SU-DHL-6 (cell line): ENCODE data around the gene COL25A1.
"Not testable (repeated sequence)": the region's sequence is repeated elsewhere in the genome, so short reads cannot be mapped to it uniquely, and the experiment has no call there.

ENCODE experiments used
- H2AFZ ChIP-seq: fragments of 200-600 bp; sonication (generic); 2 replicates; pipeline ENCODE4 v1.6.1; 2014; ENCODE audit warnings: low read depth, mild to moderate bottlenecking, moderate library complexity, mixed read lengths, antibody characterized with exemption, low read length; ENCODE audit not compliant: severe bottlenecking
- H3F3A ChIP-seq: fragments of 200-600 bp; shearing (Covaris generic); 2 replicates; pipeline ENCODE4 v1.6.0; 2016; ENCODE audit warnings: antibody characterized with exemption, mild to moderate bottlenecking; ENCODE audit not compliant: insufficient read depth
- H3K27ac ChIP-seq: fragments of 200-600 bp; sonication (generic); 2 replicates; pipeline ENCODE4 v1.5.1; 2016; ENCODE audit warnings: low read depth, mild to moderate bottlenecking, low read length, moderate library complexity, mixed read lengths
- H3K27me3 ChIP-seq: fragments of 200-600 bp; sonication (generic), shearing (Covaris generic); 2 replicates; pipeline ENCODE4 v1.6.0; 2014; ENCODE audit warnings: mild to moderate bottlenecking, low read length
- H3K36me3 ChIP-seq: fragments of 200-600 bp; sonication (generic); 2 replicates; pipeline ENCODE4 v1.6.1; 2014; ENCODE audit warnings: mild to moderate bottlenecking, low read length, mixed read lengths
- H3K4me2 ChIP-seq: fragments of 300-600, 200-600 bp; shearing (Covaris generic), sonication (generic); 2 replicates; pipeline ENCODE4 v1.6.0; 2014; ENCODE audit warnings: low read length, low read depth, mild to moderate bottlenecking; ENCODE audit not compliant: poor library complexity, severe bottlenecking
- H3K4me3 ChIP-seq: fragments of 200-600 bp; sonication (generic); 2 replicates; pipeline ENCODE4 v1.5.1; 2014; ENCODE audit warnings: antibody characterized with exemption, low read length, mild to moderate bottlenecking, mixed read lengths; ENCODE audit not compliant: insufficient read depth, poor library complexity, severe bottlenecking
- H3K79me2 ChIP-seq: fragments of 200-600 bp; sonication (generic); 2 replicates; pipeline ENCODE4 v1.6.1; 2014; ENCODE audit warnings: mild to moderate bottlenecking, low read length, moderate library complexity; ENCODE audit not compliant: insufficient read depth
- H3K9ac ChIP-seq: fragments of 200-600 bp; sonication (generic); 2 replicates; pipeline ENCODE4 v1.7.0; 2014; ENCODE audit warnings: mild to moderate bottlenecking, low read length
- H3K9me2 ChIP-seq: fragments of 200-600 bp; sonication (generic); replicated peaks from 2 replicates; pipeline ENCODE4 v1.6.1; 2014; ENCODE audit warnings: low read length; ENCODE audit not compliant: insufficient read depth
- H3K9me3 ChIP-seq: fragments of 200-600 bp; sonication (generic); 2 replicates; pipeline ENCODE4 v1.6.1; 2014; ENCODE audit warnings: low read length, mixed read lengths; ENCODE audit not compliant: insufficient read depth
- H4K20me1 ChIP-seq: fragments of 200-600 bp; sonication (generic); 2 replicates; pipeline ENCODE4 v1.6.1; 2014; ENCODE audit warnings: low read depth, mild to moderate bottlenecking, antibody characterized with exemption, low read length, moderate library complexity, mixed read lengths
- CTCF ChIP-seq: fragments of 200-600 bp; sonication (generic); IDR thresholded peaks from one replicate; pipeline ENCODE4 v1.5.1; 2017; ENCODE audit warnings: antibody characterized with exemption, mild to moderate bottlenecking, low read length, moderate library complexity; ENCODE audit not compliant: insufficient read depth, poor library complexity, severe bottlenecking
- EZH2phosphoT487 ChIP-seq: fragments of 200-600 bp; sonication (generic), shearing (Covaris generic); conservative IDR thresholded peaks from 2 replicates; pipeline ENCODE4 v1.6.1; 2018; ENCODE audit warnings: mild to moderate bottlenecking, antibody characterized with exemption, low read length, moderate library complexity, mixed read lengths

COL25A1 gene

GRCh38 chr4:108878806-108879205 is 423.7 kb downstream of the COL25A1 start:
- Histone ChIP-seq H3K27me3 (no peaks in the 10 kb centered on the region), H3K4me2 (no peak overlapping the region), H3K9me2 (no peaks in the 10 kb centered on the region), H3K79me2 (no peaks in the 10 kb centered on the region), H3K4me3 (no peak overlapping the region), H3K27ac (no peak overlapping the region), H3K9ac (no peak overlapping the region), H3K9me3 (no peaks in the 10 kb centered on the region), H3F3A (no peaks in the 10 kb centered on the region), H2AFZ (no peak overlapping the region), H4K20me1 (no peaks in the 10 kb centered on the region), H3K36me3 (no peaks in the 10 kb centered on the region)
- TF ChIP-seq EZH2phosphoT487 (no peak), CTCF (no peak)

GRCh38 chr4:108877821-108878220 is 424.6 kb downstream of the COL25A1 start:
- Histone ChIP-seq H3K79me2 (no peaks in the 10 kb centered on the region), H3K4me2 (no peak overlapping the region), H4K20me1 (no peaks in the 10 kb centered on the region), H3K27me3 (no peaks in the 10 kb centered on the region), H3F3A (no peaks in the 10 kb centered on the region), H3K27ac (no peak overlapping the region), H3K9ac (no peak overlapping the region), H2AFZ (no peak overlapping the region), H3K36me3 (no peaks in the 10 kb centered on the region), H3K9me2 (no peaks in the 10 kb centered on the region), H3K4me3 (no peak overlapping the region), H3K9me3 (no peaks in the 10 kb centered on the region)
- no peak for TF ChIP-seq CTCF
- no peak for TF ChIP-seq EZH2phosphoT487

- no peak overlapping the region for H3K4me3 ChIP-seq
Observed at GRCh38 chr4:108874806-108875205, 427.7 kb downstream of the COL25A1 start.

GRCh38 chr4:108869970-108870369 is 432.5 kb downstream of the COL25A1 start:
- not testable (repeated sequence) for H3K9me3 ChIP-seq, H2AFZ ChIP-seq, H3K27ac ChIP-seq, H3K79me2 ChIP-seq, H3K27me3 ChIP-seq, H3K4me3 ChIP-seq, H3K4me2 ChIP-seq, H4K20me1 ChIP-seq, H3K9me2 ChIP-seq, H3K9ac ChIP-seq, H3K36me3 ChIP-seq, H3F3A ChIP-seq

More at GRCh38 chr4:108874806-108875205, 427.7 kb downstream of the COL25A1 start:
- no peaks in the 10 kb centered on the region for H3F3A ChIP-seq
- no peaks in the 10 kb centered on the region for H4K20me1 ChIP-seq
- TF ChIP-seq EZH2phosphoT487 (no peak), CTCF (no peak)
- H3K4me2 ChIP-seq = no peak overlapping the region
- H2AFZ ChIP-seq = no peak overlapping the region
- H3K9ac ChIP-seq = no peak overlapping the region
- H3K27ac ChIP-seq = no peak overlapping the region
- no peaks in the 10 kb centered on the region for H3K9me3 ChIP-seq
- no peaks in the 10 kb centered on the region for H3K79me2 ChIP-seq
- H3K9me2 ChIP-seq = no peaks in the 10 kb centered on the region
- H3K36me3 ChIP-seq = no peaks in the 10 kb centered on the region
- H3K27me3 ChIP-seq = no peaks in the 10 kb centered on the region
